Measurements from ENCODE around the gene DUSP11.
A peak's percentile ranks its signal among the peaks of the same experiment; 100 is the strongest.
"Not testable (repeated sequence)": the region's sequence is repeated elsewhere in the genome, so short reads cannot be mapped to it uniquely, and the experiment has no call there.

The DUSP11 gene

GRCh38 chr2:73759285-73759764, 20.6 kb downstream of the DUSP11 start:
- no peak for DNase-seq (ENCODE audit: low spot score in 2 of 2)
- peaks cover 19% of the 10 kb centered on the region for H3K36me3 Mint-ChIP-seq
- no peak for ATAC-seq (ENCODE audit: low read depth)
- H3K4me1 Mint-ChIP-seq, result no peaks in the 10 kb centered on the region
- no peak overlapping the region for H3K27ac Mint-ChIP-seq
- peaks cover 3% of the 10 kb centered on the region for H3K9me3 Mint-ChIP-seq
- no peak overlapping the region for H3K4me3 Mint-ChIP-seq
- H3K27me3 Mint-ChIP-seq, result no peaks in the 10 kb centered on the region

- ATAC-seq (ENCODE audit: low read depth); H3K27ac Mint-ChIP-seq; H3K4me1 Mint-ChIP-seq; H3K27me3 Mint-ChIP-seq; DNase-seq (ENCODE audit: low spot score in 2 of 2); H3K9me3 Mint-ChIP-seq; H3K4me3 Mint-ChIP-seq: not testable (repeated sequence)
- H3K36me3 Mint-ChIP-seq, result peaks cover 19% of the 10 kb centered on the region
Measured at GRCh38 chr2:73754332-73754731, 25.6 kb downstream of the DUSP11 start.

GRCh38 chr2:73749314-73749713, 30.6 kb downstream of the DUSP11 start:
- ATAC-seq (ENCODE audit: low read depth), result no peak
- peaks cover under 1% of the 10 kb centered on the region for H3K9me3 Mint-ChIP-seq
- H3K27ac Mint-ChIP-seq, result no peak overlapping the region
- no peak overlapping the region for H3K4me3 Mint-ChIP-seq
- peaks cover 2% of the 10 kb centered on the region for H3K4me1 Mint-ChIP-seq
- DNase-seq (ENCODE audit: low spot score in 2 of 2), result no peak
- H3K27me3 Mint-ChIP-seq, result no peaks in the 10 kb centered on the region
- H3K36me3 Mint-ChIP-seq, result peaks cover 40% of the 10 kb centered on the region

- Mint-ChIP-seq H3K4me1 (peaks cover 2% of the 10 kb centered on the region), H3K27ac (no peak overlapping the region), H3K36me3 (peaks cover 49% of the 10 kb centered on the region), H3K4me3 (no peak overlapping the region), H3K27me3 (no peaks in the 10 kb centered on the region), H3K9me3 (no peaks in the 10 kb centered on the region)
- ATAC-seq (ENCODE audit: low read depth) (no peak), DNase-seq (ENCODE audit: low spot score in 2 of 2) (no peak)
Measured at GRCh38 chr2:73746877-73747208, 33.1 kb downstream of the DUSP11 start.

GRCh38 chr2:73746015-73746876, 33.7 kb downstream of the DUSP11 start:
- no peaks in the 10 kb centered on the region for H3K27me3 Mint-ChIP-seq
- peaks cover under 1% of the 10 kb centered on the region for H3K4me1 Mint-ChIP-seq
- no peak overlapping the region for H3K27ac Mint-ChIP-seq
- ATAC-seq (ENCODE audit: low read depth) (no peak), DNase-seq (ENCODE audit: low spot score in 2 of 2) (no peak)
- no peak overlapping the region for H3K4me3 Mint-ChIP-seq
- peaks cover 53% of the 10 kb centered on the region for H3K36me3 Mint-ChIP-seq
- peaks cover 2% of the 10 kb centered on the region for H3K9me3 Mint-ChIP-seq

- Mint-ChIP-seq H3K27ac (no peak overlapping the region), H3K9me3 (peaks cover 2% of the 10 kb centered on the region), H3K4me3 (no peak overlapping the region), H3K4me1 (peaks cover 9% of the 10 kb centered on the region), H3K36me3 (peaks cover 28% of the 10 kb centered on the region), H3K27me3 (no peaks in the 10 kb centered on the region)
- no peak for DNase-seq (ENCODE audit: low spot score in 2 of 2)
- no peak for ATAC-seq (ENCODE audit: low read depth)
Measured at GRCh38 chr2:73740767-73741166, 39.1 kb downstream of the DUSP11 start.

GRCh38 chr2:73739101-73739500, 40.8 kb downstream of the DUSP11 start:
- Mint-ChIP-seq H3K36me3 (peaks cover 20% of the 10 kb centered on the region), H3K27me3 (no peaks in the 10 kb centered on the region), H3K27ac (no peak overlapping the region), H3K4me1 (peaks cover 9% of the 10 kb centered on the region), H3K4me3 (no peak overlapping the region), H3K9me3 (peaks cover 2% of the 10 kb centered on the region)
- no peak for DNase-seq (ENCODE audit: low spot score in 2 of 2)
- ATAC-seq (ENCODE audit: low read depth), result no peak

- ATAC-seq (ENCODE audit: low read depth), result peak; percentile 99
- H3K9me3 Mint-ChIP-seq, result peaks cover 2% of the 10 kb centered on the region
Measured at GRCh38 chr2:73736855-73737779, 42.8 kb downstream of the DUSP11 start, which contains the start of gene TPRKB. TPRKB (minus strand) TSS chr2:73737345; CDS start chr2:73734569, 2,776 bp downstream.

GRCh38 chr2:73736378-73736777, 43.5 kb downstream of the DUSP11 start:
- peak overlapping the region; percentile 76 for H3K27ac Mint-ChIP-seq
- ATAC-seq (ENCODE audit: low read depth) (no peak), DNase-seq (ENCODE audit: low spot score in 2 of 2) (no peak)
- no peaks in the 10 kb centered on the region for H3K9me3 Mint-ChIP-seq
- H3K27me3 Mint-ChIP-seq, result no peaks in the 10 kb centered on the region
- H3K4me3 Mint-ChIP-seq, result peak overlapping the region; percentile 86
- peaks cover 17% of the 10 kb centered on the region for H3K36me3 Mint-ChIP-seq
- H3K4me1 Mint-ChIP-seq, result peaks cover 9% of the 10 kb centered on the region

More at GRCh38 chr2:73736855-73737779, 42.8 kb downstream of the DUSP11 start, which contains the start of gene TPRKB:
- Mint-ChIP-seq H3K4me1 (peaks cover 9% of the 10 kb centered on the region), H3K27me3 (no peaks in the 10 kb centered on the region), H3K36me3 (peaks cover 21% of the 10 kb centered on the region), H3K4me3 (peak within 1 kb of the TSS; percentile 86), H3K27ac (peak within 1 kb of the TSS; percentile 76)
- peak; percentile 82 for DNase-seq (ENCODE audit: low spot score in 2 of 2)

GRCh38 chr2:73730810-73731209, 49.1 kb downstream of the DUSP11 start:
- Mint-ChIP-seq H3K27me3 (no peaks in the 10 kb centered on the region), H3K4me1 (no peaks in the 10 kb centered on the region), H3K9me3 (no peaks in the 10 kb centered on the region), H3K36me3 (peaks cover 24% of the 10 kb centered on the region), H3K4me3 (no peak overlapping the region), H3K27ac (no peak overlapping the region)
- ATAC-seq (ENCODE audit: low read depth) (no peak), DNase-seq (ENCODE audit: low spot score in 2 of 2) (no peak)

- H3K27ac Mint-ChIP-seq, result no peak overlapping the region
- ATAC-seq (ENCODE audit: low read depth), result no peak
- H3K36me3 Mint-ChIP-seq, result peaks cover 22% of the 10 kb centered on the region
- no peak overlapping the region for H3K4me3 Mint-ChIP-seq
- H3K27me3 Mint-ChIP-seq, result no peaks in the 10 kb centered on the region
- no peak for DNase-seq (ENCODE audit: low spot score in 2 of 2)
- no peaks in the 10 kb centered on the region for H3K4me1 Mint-ChIP-seq
- H3K9me3 Mint-ChIP-seq, result no peaks in the 10 kb centered on the region
Measured at GRCh38 chr2:73728711-73729110, 51.2 kb downstream of the DUSP11 start.

GRCh38 chr2:73728043-73728442, 51.9 kb downstream of the DUSP11 start:
- ATAC-seq (ENCODE audit: low read depth), result no peak
- Mint-ChIP-seq H3K36me3 (peaks cover 21% of the 10 kb centered on the region), H3K27ac (no peak overlapping the region), H3K4me3 (no peak overlapping the region), H3K4me1 (no peaks in the 10 kb centered on the region), H3K9me3 (no peaks in the 10 kb centered on the region), H3K27me3 (no peaks in the 10 kb centered on the region)
- DNase-seq (ENCODE audit: low spot score in 2 of 2), result no peak

- not testable (repeated sequence) for ATAC-seq (ENCODE audit: low read depth); H3K4me3 Mint-ChIP-seq; H3K27ac Mint-ChIP-seq; H3K4me1 Mint-ChIP-seq; DNase-seq (ENCODE audit: low spot score in 2 of 2); H3K9me3 Mint-ChIP-seq; H3K27me3 Mint-ChIP-seq
- peaks cover 15% of the 10 kb centered on the region for H3K36me3 Mint-ChIP-seq
Measured at GRCh38 chr2:73726657-73727056, 53.2 kb downstream of the DUSP11 start.

Data from memory B cell (primary cell).